Gastroesophageal sphincter (tissue), 4 donors: ENCODE measurements around the gene PPP1R26. TPM values are rescaled to one million over a fixed set of nuclear protein-coding genes. Genes with fewer than 3 reads are reported as not detected.

Experiments
- ATAC-seq: fragments of 150-250 bp; one replicate; pipeline ENCODE4 v1.9.1; 2016; ENCODE audit warnings: mild to moderate bottlenecking, moderate library complexity
- H3K27ac ChIP-seq, 4 donors: fragments of 200-600 bp; sonication (generic) in 3 of 4; 1 replicate in 3 of 4; 2 replicates in 1 of 4; pipeline ENCODE4 v1.5.1; 2016 to 2019
- H3K27me3 ChIP-seq: fragments of 200-600 bp; sonication (generic); one replicate; pipeline ENCODE4 v1.5.1; 2019
- H3K36me3 ChIP-seq, 2 donors: fragments of 200-600 bp; sonication (generic); one replicate each; pipeline ENCODE4 v1.5.1; 2019; ENCODE audit warnings: control low read depth in 1 of 2
- H3K4me1 ChIP-seq, 3 donors: fragments of 200-600 bp; sonication (generic); 1 replicate in 2 of 3; 2 replicates in 1 of 3; pipeline ENCODE4 v1.5.1; 2016 to 2019; ENCODE audit warnings: control low read depth in 2 of 3
- H3K4me3 ChIP-seq, 2 donors: fragments of 200-600 bp; sonication (generic); one replicate each; pipeline ENCODE4 v1.5.1; 2019; ENCODE audit warnings: mild to moderate bottlenecking in 1 of 2, moderate library complexity in 1 of 2
- H3K9me3 ChIP-seq, 3 donors: fragments of 200-600 bp; sonication (generic); one replicate each; pipeline ENCODE4 v1.5.1; 2017 to 2019; ENCODE audit warnings: control low read depth in 2 of 3
- CTCF ChIP-seq, 4 experiments: fragments of 200-600 bp in 2 of 4; fragments of 450-650 bp in 2 of 4; sonication (generic) in 1 of 4; IDR thresholded peaks; one replicate each; pipeline ENCODE4 v1.5.1; 2017 to 2019; ENCODE audit warnings: antibody characterized with exemption in 4 of 4, mild to moderate bottlenecking in 2 of 4, moderate library complexity in 2 of 4
- EP300 ChIP-seq: sonication (generic); formaldehyde crosslinking; IDR thresholded peaks from one replicate; pipeline ENCODE4 v1.6.1; 2017; ENCODE audit warnings: antibody characterized with exemption, mild to moderate bottlenecking
- POLR2A ChIP-seq, 2 donors: fragments of 450-650 bp; IDR thresholded peaks; one replicate each; pipeline ENCODE4 v1.6.1; 2017; ENCODE audit warnings: antibody characterized with exemption in 2 of 2, mild to moderate bottlenecking in 2 of 2, moderate library complexity in 1 of 2
- POLR2AphosphoS5 ChIP-seq: sonication (generic); formaldehyde crosslinking; IDR thresholded peaks from one replicate; pipeline ENCODE4 v1.6.1; 2017; ENCODE audit warnings: antibody characterized with exemption
- WGBS, 2 donors: methylation state at CpG; one replicate each; pipeline ENCODE4 v1.1.5; 2018; ENCODE audit warnings: low coverage in 1 of 2; 5-methylcytosine and 5-hydroxymethylcytosine counted together
- total RNA-seq, 4 donors: library from RNA; depleted of rRNA; stranded (reverse); fragments of >200 nt; gene quantifications; one replicate each; pipeline ENCODE4 v1.1.0, GENCODE V29; 2016

PPP1R26 gene
- total RNA-seq, 4 donors from 2014 or later = 10.9 to 25.0 (median 14.4) TPM

- no peaks in the 10 kb centered on the region for H3K4me1 ChIP-seq
- no peaks in the 10 kb centered on the region for H3K9me3 ChIP-seq
- no peak overlapping the region for H3K4me3 ChIP-seq
- 93 to 100% methylated on average over 3 to 8 of the region's 17 CpGs for WGBS, 2 donors
- TF ChIP-seq EP300 (no peak), CTCF (IDR thresholded peaks at IDR 0.05) (no peak), POLR2A (IDR thresholded peaks at IDR 0.05) (no peak), POLR2AphosphoS5 (no peak)
- H3K36me3 ChIP-seq = peaks cover 0 to 73% of the 10 kb centered on the region in 2 donors
- H3K27me3 ChIP-seq = no peaks in the 10 kb centered on the region
- no peak overlapping the region for H3K27ac ChIP-seq
- ATAC-seq = no peak
Measured at GRCh38 chr9:135488527-135488926, 8.9 kb downstream of the PPP1R26 start.

- WGBS, 2 donors = 81 to 100% methylated on average over 3 to 8 of the region's 18 CpGs
- ATAC-seq = no peak
- H3K4me1 ChIP-seq = no peaks in the 10 kb centered on the region
- H3K27ac ChIP-seq = no peak overlapping the region
- peaks cover 0 to 65% of the 10 kb centered on the region in 2 donors for H3K36me3 ChIP-seq
- H3K9me3 ChIP-seq = no peaks in the 10 kb centered on the region
- H3K4me3 ChIP-seq = no peak overlapping the region
- TF ChIP-seq CTCF (IDR thresholded peaks at IDR 0.05) (no peak), POLR2AphosphoS5 (no peak), EP300 (no peak), POLR2A (IDR thresholded peaks at IDR 0.05) (no peak)
- H3K27me3 ChIP-seq = no peaks in the 10 kb centered on the region
Measured at GRCh38 chr9:135489188-135489906, 9.8 kb downstream of the PPP1R26 start.

- Histone ChIP-seq H3K36me3 (peaks cover 0 to 55% of the 10 kb centered on the region in 2 donors), H3K27ac (no peak overlapping the region), H3K4me1 (no peaks in the 10 kb centered on the region), H3K4me3 (no peak overlapping the region), H3K27me3 (no peaks in the 10 kb centered on the region), H3K9me3 (no peaks in the 10 kb centered on the region)
- 77 to 84% methylated on average over 7 to 8 of the region's 16 CpGs for WGBS, 2 donors
- ATAC-seq = no peak
- TF ChIP-seq CTCF (IDR thresholded peaks at IDR 0.05) (no peak), POLR2A (IDR thresholded peaks at IDR 0.05) (no peak), EP300 (no peak), POLR2AphosphoS5 (no peak)
Measured at GRCh38 chr9:135490166-135490870, 10.7 kb downstream of the PPP1R26 start.

- Histone ChIP-seq H3K9me3 (no peaks in the 10 kb centered on the region), H3K27ac (no peak overlapping the region), H3K4me3 (no peak overlapping the region), H3K4me1 (no peaks in the 10 kb centered on the region), H3K36me3 (peaks cover 0 to 48% of the 10 kb centered on the region in 2 donors), H3K27me3 (no peaks in the 10 kb centered on the region)
- no peak for ATAC-seq
- TF ChIP-seq POLR2AphosphoS5 (no peak), POLR2A (IDR thresholded peaks at IDR 0.05) (no peak), EP300 (no peak), CTCF (IDR thresholded peaks at IDR 0.05) (no peak)
- WGBS, 2 donors = 46 to 78% methylated on average over 2 to 5 of the region's 18 CpGs
Measured at GRCh38 chr9:135490980-135491464, 11.4 kb downstream of the PPP1R26 start.
